GM12878 (cell line): Measurements from ENCODE around the gene STAT5B. TPM values are rescaled to one million over a fixed set of nuclear protein-coding genes. Genes with fewer than 3 reads are reported as not detected.
A peak's percentile ranks its signal among the peaks of the same experiment; 100 is the strongest.

ENCODE experiments used
- ATAC-seq: fragments of 200-7000 bp; cut with Tn5 transposase; 3 replicates; pipeline ENCODE4 v1.9.1; 2020; ENCODE audit warnings: mild to moderate bottlenecking, moderate library complexity
- BruUV-seq: library from RNA; stranded (reverse); fragments of 400-500 nt; replicated peaks from 2 replicates; lab custom pipeline; 2021; lab: Mats Ljungman, UMichigan
- CTCF ChIA-PET: fragments of 300-600 bp; sonication (Branson Sonifier 250); formaldehyde crosslinking; extraction: SDS; loops from one replicate; lab custom pipeline; 2021; ENCODE audit warnings: inconsistent platforms; lab: Yijun Ruan, JAX
- POLR2A ChIA-PET: fragments of 350-600 bp; formaldehyde crosslinking; extraction: SDS; loops from one replicate; lab custom pipeline; 2021; ENCODE audit warnings: inconsistent platforms; lab: Charles Lee
- RAD21 ChIA-PET: fragments of 300-600 bp; sonication (Branson Sonifier 250); formaldehyde crosslinking; loops from one replicate; lab custom pipeline; 2023; ENCODE audit warnings: antibody characterized with exemption; ENCODE audit not compliant: unreplicated experiment; lab: Charles Lee
- SMC1A ChIA-PET: fragments of 300-600 bp; sonication (Branson Sonifier 250); formaldehyde crosslinking; loops from one replicate; lab custom pipeline; 2023; ENCODE audit not compliant: unreplicated experiment, uncharacterized antibody; lab: Charles Lee
- DNase-seq: peaks from one replicate; pipeline ENCODE4 v3.0.0-alpha.2; 2011; ENCODE audit warnings: low read depth, low spot score
- FAIRE-seq: peaks from 3 replicates; lab custom pipeline; 2011; peaks lifted over from hg19 to GRCh38; lab: Jason Lieb, UNC
- H2AFZ ChIP-seq: 2 replicates; pipeline ENCODE4 v1.6.0; 2011; ENCODE audit warnings: low read depth, low read length, control low read depth; ENCODE audit not compliant: control insufficient read depth
- H3K27ac ChIP-seq: 2 replicates; pipeline ENCODE4 v1.5.1; 2011; ENCODE audit warnings: control low read depth; ENCODE audit not compliant: control insufficient read depth, insufficient read depth
- H3K27me3 ChIP-seq, 2 experiments: replicated peaks in 1 of 2; 2 replicates each; pipeline versions ENCODE4 v1.6.0 to v1.6.1; 2011; ENCODE audit warnings: low read length in 1 of 2; ENCODE audit not compliant: control insufficient read depth in 2 of 2, insufficient read depth in 2 of 2
- H3K36me3 ChIP-seq, 2 experiments: 2 replicates each; pipeline ENCODE4 v1.5.1; 2011; ENCODE audit warnings: low read length in 1 of 2; ENCODE audit not compliant: control insufficient read depth in 2 of 2, insufficient read depth in 2 of 2
- H3K4me1 ChIP-seq: 2 replicates; pipeline ENCODE4 v1.6.1; 2011; ENCODE audit warnings: mild to moderate bottlenecking, low read length, moderate library complexity, mixed read lengths; ENCODE audit not compliant: control insufficient read depth, insufficient read depth
- H3K4me2 ChIP-seq: 2 replicates; pipeline ENCODE4 v1.6.0; 2011; ENCODE audit warnings: control low read depth; ENCODE audit not compliant: control insufficient read depth, insufficient read depth
- H3K4me3 ChIP-seq: fragments of 200-600 bp; sonication (generic); 2 replicates; pipeline ENCODE4 v1.5.1; 2016
- H3K79me2 ChIP-seq: 2 replicates; pipeline ENCODE4 v1.6.0; 2011; ENCODE audit warnings: low read length; ENCODE audit not compliant: control insufficient read depth, insufficient read depth
- H3K9ac ChIP-seq: 2 replicates; pipeline ENCODE4 v1.8.0; 2011; ENCODE audit warnings: low read length, control low read depth, mixed read lengths; ENCODE audit not compliant: control insufficient read depth, insufficient read depth
- H3K9me3 ChIP-seq: replicated peaks from 3 replicates; pipeline ENCODE4 v1.5.1; 2011; ENCODE audit warnings: mild to moderate bottlenecking, low read length; ENCODE audit not compliant: control insufficient read depth, insufficient read depth
- H4K20me1 ChIP-seq: 2 replicates; pipeline ENCODE4 v1.6.0; 2011; ENCODE audit not compliant: control insufficient read depth, insufficient read depth
- CBFB ChIP-seq: IDR thresholded peaks from 2 replicates; pipeline ENCODE4 v1.6.1; 2016; ENCODE audit warnings: antibody characterized with exemption, low read depth
- CBX3 ChIP-seq: fragments of 200-600 bp; sonication (generic); IDR thresholded peaks from 2 replicates; pipeline ENCODE4 v1.6.1; 2016; ENCODE audit warnings: low read depth, borderline replicate concordance
- CHD2 ChIP-seq: IDR thresholded peaks from 2 replicates; pipeline ENCODE4 v1.6.1; 2011; ENCODE audit warnings: low read depth, low read length, improper control_type of control experiment, borderline replicate concordance
- CTCF ChIP-seq, 3 experiments: IDR thresholded peaks in 2 of 3; conservative IDR thresholded peaks in 1 of 3; 2 replicates each; pipeline ENCODE4 v1.5.1; 2011; ENCODE audit warnings: low read depth in 3 of 3, low read length in 3 of 3, mild to moderate bottlenecking in 3 of 3, control low read depth in 2 of 3, moderate library complexity in 2 of 3, inconsistent platforms in 1 of 3, mixed read lengths in 1 of 3; ENCODE audit not compliant: control insufficient read depth in 2 of 3, insufficient read depth in 1 of 3; ENCODE audit errors: extremely low read depth in 1 of 3
- ESRRA ChIP-seq: IDR thresholded peaks from 2 replicates; pipeline ENCODE4 v1.6.1; 2012; ENCODE audit warnings: mild to moderate bottlenecking, low read length, improper control_type of control experiment
- FOXK2 ChIP-seq: fragments of 450-650 bp; IDR thresholded peaks from 2 replicates; pipeline ENCODE4 v1.6.1; 2017; ENCODE audit warnings: mild to moderate bottlenecking, moderate library complexity
- GABPA ChIP-seq: IDR thresholded peaks from 2 replicates; pipeline ENCODE4 v1.6.1; 2014; ENCODE audit warnings: antibody characterized with exemption, low read depth, mild to moderate bottlenecking, inconsistent platforms
- HDAC6 ChIP-seq: fragments of 200-600 bp; sonication (generic); IDR thresholded peaks from one replicate; pipeline ENCODE4 v1.8.0; 2017; ENCODE audit warnings: antibody characterized with exemption; ENCODE audit not compliant: unreplicated experiment
- HDGF ChIP-seq: fragments of 450-650 bp; IDR thresholded peaks from 2 replicates; pipeline ENCODE4 v1.6.1; 2016; ENCODE audit warnings: antibody characterized with exemption
- IRF4 ChIP-seq: IDR thresholded peaks from 2 replicates; pipeline ENCODE4 v1.6.1; 2011; ENCODE audit warnings: low read depth, low read length
- JUNB ChIP-seq: IDR thresholded peaks from 2 replicates; pipeline ENCODE4 v1.6.1; 2016; ENCODE audit warnings: antibody characterized with exemption, mild to moderate bottlenecking
- MXI1 ChIP-seq: fragments of 150-350 bp; IDR thresholded peaks from 2 replicates; pipeline ENCODE4 v1.6.1; 2011; ENCODE audit warnings: low read depth, mild to moderate bottlenecking, inconsistent platforms, low read length, improper control_type of control experiment
- NFYB ChIP-seq: IDR thresholded peaks from 2 replicates; pipeline ENCODE4 v1.6.1; 2011; ENCODE audit warnings: low read depth, mild to moderate bottlenecking, low read length, improper control_type of control experiment, moderate library complexity; ENCODE audit not compliant: insufficient read depth
- SMAD1 ChIP-seq: fragments of 450-650 bp; IDR thresholded peaks from 2 replicates; pipeline ENCODE4 v1.6.1; 2018; ENCODE audit warnings: mild to moderate bottlenecking, low read depth; ENCODE audit not compliant: partially characterized antibody
- SP1 ChIP-seq: IDR thresholded peaks from one replicate; pipeline ENCODE4 v1.6.1; 2011; ENCODE audit warnings: low read depth, low read length
- SREBF2 ChIP-seq: IDR thresholded peaks from 2 replicates; pipeline ENCODE4 v1.6.1; 2012; ENCODE audit warnings: mild to moderate bottlenecking, low read length
- ZNF622 ChIP-seq: fragments of 450-650 bp; IDR thresholded peaks from 2 replicates; pipeline ENCODE4 v1.6.1; 2017; ENCODE audit warnings: mild to moderate bottlenecking, inconsistent platforms
- ZSCAN29 ChIP-seq: fragments of 450-650 bp; IDR thresholded peaks from 2 replicates; pipeline ENCODE4 v1.6.1; 2017; ENCODE audit warnings: mild to moderate bottlenecking, moderate library complexity
- ZZZ3 ChIP-seq: IDR thresholded peaks from 2 replicates; pipeline ENCODE4 v1.6.1; 2011; ENCODE audit warnings: low read depth; ENCODE audit not compliant: control insufficient read depth, insufficient read length
- WGBS: methylation state at CpG from one replicate; pipeline ENCODE4 v1.1.6; 2016; ENCODE audit warnings: low lambda C conversion rate; ENCODE audit not compliant: insufficient replicate concordance, insufficient coverage; ENCODE audit errors: missing lambda C conversion rate; 5-methylcytosine and 5-hydroxymethylcytosine counted together
- in situ Hi-C: fragments of 300-500 bp; cut with MboI; formaldehyde crosslinking; loops from 9 replicates; pipeline ENCODE4 v1.14.3; 2018; ENCODE audit warnings: mixed read lengths
- intact Hi-C: fragments of 100-400 bp; cut with micrococcal nuclease; formaldehyde crosslinking; loops from one replicate; pipeline ENCODE4 v1.14.2; 2022; ENCODE audit not compliant: unreplicated experiment
- polyA plus RNA-seq, 11 experiments: library from polyadenylated mRNA; depleted of rRNA in 4 of 11; unstranded in 6 of 11; stranded (reverse) in 5 of 11; fragments of >200 nt; fragmentation: Nextera tagmentation in 4 of 11; fragmentation: Illumina TruSeq in 1 of 11; extraction: Ambion mirVana in 4 of 11; extraction: Trizol in 1 of 11; gene quantifications; 1 replicate in 1 of 11; 2 replicates in 10 of 11; pipeline versions ENCODE4 v1.2.1 to v1.2.3, GENCODE V29; 2011 to 2016; ENCODE audit warnings: inconsistent platforms in 2 of 11, missing spikeins in 2 of 11, low read depth in 1 of 11
- total RNA-seq, 4 experiments: library from RNA; depleted of rRNA in 3 of 4; stranded (reverse); fragments of >200 nt in 3 of 4; fragmentation: Illumina TruSeq in 1 of 4; extraction: Trizol in 1 of 4; gene quantifications; 2 replicates each; pipeline versions ENCODE4 v1.2.1 to v1.2.3, GENCODE V29; 2013 to 2021
- TF ChIP-seq, protein P1 (sequence below): fragments of 450-650 bp; IDR thresholded peaks from 2 replicates; pipeline ENCODE4 v1.6.1; 2016; ENCODE audit warnings: mild to moderate bottlenecking, moderate library complexity, borderline replicate concordance

Gene STAT5B
- total and polyA plus RNA-seq, 10 of the 15 experiments (the other 5 are each of a cell fraction or from before 2014, with no cell fraction given), result 11.0 to 69.6 (median 46.7) TPM

- ChIA-PET RAD21 (interaction anchor here (0.6 to 2.6 kb wide), 5 partner anchors 22 to 570 kb away, joined by 3 to 12 read pairs (median 5); partner anchors contain the start of gene STAT5A), POLR2A (interaction anchor here (0.6 to 1.9 kb wide), 8 partner anchors 15 to 361 kb away, joined by 3 to 6 read pairs (median 4); partner anchors contain the start of gene GHDC), SMC1A (interaction anchor here (1.1 to 3.4 kb wide), 6 partner anchors 10 to 280 kb away, joined by 3 to 15 read pairs (median 4); no protein-coding TSS in a partner anchor), CTCF (interaction anchor here (0.6 to 6.4 kb wide), 7 partner anchors 17 to 158 kb away, joined by 3 to 50 read pairs (median 4); no protein-coding TSS in a partner anchor)
- no TSS peak for BruUV-seq
- H3K9ac ChIP-seq, result no peak overlapping the region
- FAIRE-seq (no peak), ATAC-seq (no peak), DNase-seq (no peak)
- TF ChIP-seq HDAC6 (no peak), MXI1 (no peak), CTCF (IDR thresholded peaks at IDR 0.05 in 2 of 3, conservative IDR thresholded peaks at IDR 0.05 in 1 of 3; ENCODE audit: control insufficient read depth in 2 of 3, extremely low read depth in 1 of 3, insufficient read depth in 1 of 3, low read depth in 3 of 3, low read length in 3 of 3) (no peak), SMAD1 (no peak), SP1 (no peak), ESRRA (no peak), CHD2 (no peak), NFYB (no peak), JUNB (no peak), CBX3 (no peak), ZZZ3 (no peak), GABPA (no peak), ZSCAN29 (no peak), IRF4 (no peak), CBFB (no peak), FOXK2 (no peak), HDGF (no peak), SREBF2 (no peak), ZNF622 (no peak)
- TF ChIP-seq, protein P1, sequence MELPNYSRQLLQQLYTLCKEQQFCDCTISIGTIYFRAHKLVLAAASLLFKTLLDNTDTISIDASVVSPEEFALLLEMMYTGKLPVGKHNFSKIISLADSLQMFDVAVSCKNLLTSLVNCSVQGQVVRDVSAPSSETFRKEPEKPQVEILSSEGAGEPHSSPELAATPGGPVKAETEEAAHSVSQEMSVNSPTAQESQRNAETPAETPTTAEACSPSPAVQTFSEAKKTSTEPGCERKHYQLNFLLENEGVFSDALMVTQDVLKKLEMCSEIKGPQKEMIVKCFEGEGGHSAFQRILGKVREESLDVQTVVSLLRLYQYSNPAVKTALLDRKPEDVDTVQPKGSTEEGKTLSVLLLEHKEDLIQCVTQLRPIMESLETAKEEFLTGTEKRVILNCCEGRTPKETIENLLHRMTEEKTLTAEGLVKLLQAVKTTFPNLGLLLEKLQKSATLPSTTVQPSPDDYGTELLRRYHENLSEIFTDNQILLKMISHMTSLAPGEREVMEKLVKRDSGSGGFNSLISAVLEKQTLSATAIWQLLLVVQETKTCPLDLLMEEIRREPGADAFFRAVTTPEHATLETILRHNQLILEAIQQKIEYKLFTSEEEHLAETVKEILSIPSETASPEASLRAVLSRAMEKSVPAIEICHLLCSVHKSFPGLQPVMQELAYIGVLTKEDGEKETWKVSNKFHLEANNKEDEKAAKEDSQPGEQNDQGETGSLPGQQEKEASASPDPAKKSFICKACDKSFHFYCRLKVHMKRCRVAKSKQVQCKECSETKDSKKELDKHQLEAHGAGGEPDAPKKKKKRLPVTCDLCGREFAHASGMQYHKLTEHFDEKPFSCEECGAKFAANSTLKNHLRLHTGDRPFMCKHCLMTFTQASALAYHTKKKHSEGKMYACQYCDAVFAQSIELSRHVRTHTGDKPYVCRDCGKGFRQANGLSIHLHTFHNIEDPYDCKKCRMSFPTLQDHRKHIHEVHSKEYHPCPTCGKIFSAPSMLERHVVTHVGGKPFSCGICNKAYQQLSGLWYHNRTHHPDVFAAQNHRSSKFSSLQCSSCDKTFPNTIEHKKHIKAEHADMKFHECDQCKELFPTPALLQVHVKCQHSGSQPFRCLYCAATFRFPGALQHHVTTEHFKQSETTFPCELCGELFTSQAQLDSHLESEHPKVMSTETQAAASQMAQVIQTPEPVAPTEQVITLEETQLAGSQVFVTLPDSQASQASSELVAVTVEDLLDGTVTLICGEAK, result no peak
- H3K4me2 ChIP-seq, result no peak overlapping the region
- H3K36me3 ChIP-seq, result no peaks in the 10 kb centered on the region
- no peaks in the 10 kb centered on the region for H4K20me1 ChIP-seq
- peaks cover 27% of the 10 kb centered on the region for H3K4me1 ChIP-seq
- H3K4me3 ChIP-seq, result 0 out of 2 replicates have a peak overlapping the region, but pooled peaks have one; percentile 70
- H2AFZ ChIP-seq, result no peak overlapping the region
- H3K27ac ChIP-seq, result no peak overlapping the region
- 99% methylated on average over 5 of the region's 5 CpGs for WGBS
- intact Hi-C loops, result no loop called here
- peaks cover 27% of the 10 kb centered on the region for H3K79me2 ChIP-seq
- no peaks in the 10 kb centered on the region for H3K27me3 ChIP-seq
- no peaks in the 10 kb centered on the region for H3K9me3 ChIP-seq
- in situ Hi-C loops, result no loop called here
Observed at GRCh38 chr17:42247734-42248133, 28.5 kb downstream of the STAT5B start.
